VCaP (cell line): Measurements from ENCODE around the gene PRSS56.

Experiments
- H3K27ac ChIP-seq: fragments of 450-650 bp; 2 replicates; pipeline ENCODE4 v1.5.1; 2017
- TF ChIP-seq, protein P1 (sequence below): fragments of 450-650 bp; conservative IDR thresholded peaks from 2 replicates; pipeline ENCODE4 v1.5.1; 2017; ENCODE audit warnings: mild to moderate bottlenecking, moderate library complexity

Gene PRSS56

DNA sequence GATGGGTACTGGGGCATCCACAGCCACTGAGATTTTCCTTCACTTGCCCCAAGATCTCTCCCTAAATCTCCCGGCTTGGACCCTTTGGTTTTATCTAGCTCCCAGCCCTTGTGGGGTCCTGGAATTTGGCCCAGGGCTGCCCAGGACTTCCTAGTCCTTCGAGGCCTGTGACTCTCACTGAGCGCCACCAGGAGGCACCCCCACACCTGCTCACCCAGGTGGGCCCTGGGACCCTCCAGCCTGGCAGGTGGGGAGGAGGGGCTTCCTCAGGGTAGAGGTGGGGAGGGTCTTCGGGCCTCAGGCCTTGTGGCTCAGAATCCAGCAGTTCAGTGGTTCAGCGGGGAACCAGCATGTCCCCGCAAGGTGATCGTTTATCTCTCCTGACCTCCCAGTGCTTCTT is 11.9 kb upstream of the PRSS56 start:
- no peak overlapping the region for H3K27ac ChIP-seq
- TF ChIP-seq, protein P1, sequence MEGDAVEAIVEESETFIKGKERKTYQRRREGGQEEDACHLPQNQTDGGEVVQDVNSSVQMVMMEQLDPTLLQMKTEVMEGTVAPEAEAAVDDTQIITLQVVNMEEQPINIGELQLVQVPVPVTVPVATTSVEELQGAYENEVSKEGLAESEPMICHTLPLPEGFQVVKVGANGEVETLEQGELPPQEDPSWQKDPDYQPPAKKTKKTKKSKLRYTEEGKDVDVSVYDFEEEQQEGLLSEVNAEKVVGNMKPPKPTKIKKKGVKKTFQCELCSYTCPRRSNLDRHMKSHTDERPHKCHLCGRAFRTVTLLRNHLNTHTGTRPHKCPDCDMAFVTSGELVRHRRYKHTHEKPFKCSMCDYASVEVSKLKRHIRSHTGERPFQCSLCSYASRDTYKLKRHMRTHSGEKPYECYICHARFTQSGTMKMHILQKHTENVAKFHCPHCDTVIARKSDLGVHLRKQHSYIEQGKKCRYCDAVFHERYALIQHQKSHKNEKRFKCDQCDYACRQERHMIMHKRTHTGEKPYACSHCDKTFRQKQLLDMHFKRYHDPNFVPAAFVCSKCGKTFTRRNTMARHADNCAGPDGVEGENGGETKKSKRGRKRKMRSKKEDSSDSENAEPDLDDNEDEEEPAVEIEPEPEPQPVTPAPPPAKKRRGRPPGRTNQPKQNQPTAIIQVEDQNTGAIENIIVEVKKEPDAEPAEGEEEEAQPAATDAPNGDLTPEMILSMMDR, result no peak

DNA sequence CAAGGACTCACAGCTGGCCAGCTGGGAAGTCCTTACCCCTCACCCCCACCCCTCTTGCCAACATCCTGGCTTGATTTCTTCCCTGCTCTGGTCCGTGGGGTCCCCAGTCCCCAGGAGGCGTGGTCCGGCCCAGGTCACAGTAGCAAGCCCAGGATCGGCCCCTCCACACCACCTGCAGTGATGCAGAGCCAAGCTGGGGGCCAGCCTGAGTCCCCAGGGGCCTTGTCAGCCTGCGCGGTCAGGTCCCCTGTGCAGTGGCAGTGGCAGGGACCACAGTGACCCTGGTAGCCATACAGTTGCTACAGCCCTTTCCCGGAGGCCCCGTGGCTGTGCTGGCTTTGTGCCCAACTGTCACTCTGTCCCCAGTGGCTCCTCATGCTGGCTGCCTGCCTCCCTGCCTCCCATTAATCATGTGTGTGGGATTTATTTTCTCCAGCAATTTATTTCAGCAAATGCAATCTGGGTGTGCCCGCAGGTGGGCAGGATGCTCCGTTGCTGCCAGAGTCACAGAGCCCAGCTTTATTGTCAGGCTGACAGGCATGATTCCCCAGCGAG is 8.8 kb upstream of the PRSS56 start:
- no peak overlapping the region for H3K27ac ChIP-seq
- TF ChIP-seq, protein P1, result no peak

DNA sequence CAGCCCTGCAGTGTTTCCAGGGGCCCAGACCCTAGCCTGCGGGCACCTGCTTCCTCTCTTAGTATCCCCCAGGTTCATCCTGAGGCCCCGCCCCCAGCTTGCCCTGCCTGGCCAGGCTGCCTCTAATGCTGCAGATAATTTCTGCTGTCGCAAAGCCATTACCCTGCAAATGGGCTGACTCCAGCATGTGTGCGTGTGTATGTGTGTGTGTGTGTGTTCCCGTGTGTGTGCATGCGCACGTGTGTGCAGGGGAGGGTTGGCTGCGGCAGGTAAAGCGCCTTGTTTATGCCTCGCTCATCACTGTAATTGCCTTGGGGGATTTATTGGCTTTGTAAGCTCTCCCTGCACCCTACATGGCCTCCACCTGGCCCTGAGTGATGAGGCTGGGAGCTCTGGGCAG is 7.6 kb upstream of the PRSS56 start:
- no peak overlapping the region for H3K27ac ChIP-seq
- TF ChIP-seq, protein P1, result no peak

DNA sequence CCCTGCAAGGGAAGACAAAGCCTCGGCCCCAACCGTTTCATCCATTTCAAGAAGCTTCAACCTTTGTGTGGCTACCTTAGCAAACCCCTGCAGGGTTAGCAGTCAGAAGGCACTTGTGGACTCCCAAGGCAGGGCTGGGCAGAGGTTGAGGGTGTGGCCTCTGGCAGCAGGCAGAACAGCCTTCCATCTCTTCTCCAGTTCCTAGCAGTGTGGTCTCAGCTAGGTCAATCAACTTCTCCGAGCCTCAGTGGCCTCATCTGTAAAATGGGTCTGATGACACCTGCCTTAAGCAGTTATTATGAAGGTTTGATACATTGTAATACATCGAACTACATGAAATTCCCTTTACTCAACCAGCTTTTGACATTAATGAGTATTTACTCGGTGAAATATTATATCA is 6.8 kb upstream of the PRSS56 start:
- TF ChIP-seq, protein P1, result no peak
- H3K27ac ChIP-seq, result no peak overlapping the region

DNA sequence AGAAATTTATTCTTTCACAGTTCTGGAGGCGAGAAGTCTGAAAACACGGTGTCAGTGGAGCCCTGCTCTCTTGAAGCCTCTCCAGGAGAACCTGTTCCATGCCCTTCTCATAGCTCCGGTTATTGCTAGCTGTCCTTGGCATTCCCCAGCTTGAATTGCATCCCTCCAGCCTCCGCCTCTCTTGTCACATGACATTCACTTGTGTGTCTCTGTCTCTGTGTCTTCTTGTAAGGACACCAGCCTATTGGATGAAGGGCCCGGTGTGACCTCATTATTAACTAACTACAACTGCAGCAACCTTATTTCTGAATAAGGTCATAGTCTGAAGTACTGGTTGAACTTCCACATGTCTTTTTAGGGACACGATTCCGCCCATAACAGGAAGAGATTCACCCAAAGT is 4.5 kb upstream of the PRSS56 start:
- H3K27ac ChIP-seq, result no peak overlapping the region
- TF ChIP-seq, protein P1, result no peak

DNA sequence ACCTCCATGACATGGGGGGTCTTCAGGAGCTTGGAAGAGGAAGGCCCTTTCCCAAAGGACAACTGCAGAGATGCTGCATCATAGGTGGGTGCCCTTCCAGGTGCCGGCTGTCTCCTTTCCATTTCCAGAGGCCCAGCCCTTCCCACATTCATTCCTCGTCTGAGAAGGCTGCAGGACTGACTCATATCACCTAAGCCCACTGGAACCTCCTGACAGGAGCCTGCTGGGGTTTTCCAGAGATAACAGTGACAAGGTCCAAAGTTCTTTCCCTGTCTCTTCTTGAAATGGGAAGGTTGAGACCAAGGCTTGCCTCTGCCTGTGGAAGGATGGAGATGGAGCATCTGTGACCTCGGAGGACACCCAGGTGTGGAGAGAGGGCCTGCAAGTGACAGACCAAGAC is 3.6 kb upstream of the PRSS56 start:
- TF ChIP-seq, protein P1, result no peak
- no peak overlapping the region for H3K27ac ChIP-seq

DNA sequence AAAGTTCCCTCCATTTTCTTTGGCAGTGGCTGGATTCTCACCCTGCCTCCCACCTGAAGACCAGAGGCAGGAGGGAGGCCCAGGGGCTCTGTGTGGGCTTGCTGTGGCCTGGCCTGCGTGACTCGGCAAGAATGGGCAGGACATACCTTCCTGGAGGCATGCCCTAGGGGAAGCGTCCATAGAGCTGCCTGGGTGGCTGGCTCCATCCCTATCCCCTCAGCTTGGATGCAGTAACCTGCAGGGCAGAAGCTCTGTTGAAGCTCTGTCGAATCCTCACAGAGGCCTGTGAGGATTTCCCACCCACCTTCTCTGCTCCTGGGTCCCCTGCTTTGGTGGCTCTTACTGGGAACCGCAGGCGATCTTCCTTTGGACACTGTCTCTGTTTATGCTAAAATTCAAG is 1.3 kb upstream of the PRSS56 start:
- TF ChIP-seq, protein P1, result no peak
- no peak overlapping the region for H3K27ac ChIP-seq
